NCI-H774 (cell line): ENCODE data around the gene FBXW5.

Experiments used
- DNase-seq: peaks from one replicate; lab custom pipeline; 2025; lab: John Stamatoyannopoulos, UW

Gene FBXW5

DNA sequence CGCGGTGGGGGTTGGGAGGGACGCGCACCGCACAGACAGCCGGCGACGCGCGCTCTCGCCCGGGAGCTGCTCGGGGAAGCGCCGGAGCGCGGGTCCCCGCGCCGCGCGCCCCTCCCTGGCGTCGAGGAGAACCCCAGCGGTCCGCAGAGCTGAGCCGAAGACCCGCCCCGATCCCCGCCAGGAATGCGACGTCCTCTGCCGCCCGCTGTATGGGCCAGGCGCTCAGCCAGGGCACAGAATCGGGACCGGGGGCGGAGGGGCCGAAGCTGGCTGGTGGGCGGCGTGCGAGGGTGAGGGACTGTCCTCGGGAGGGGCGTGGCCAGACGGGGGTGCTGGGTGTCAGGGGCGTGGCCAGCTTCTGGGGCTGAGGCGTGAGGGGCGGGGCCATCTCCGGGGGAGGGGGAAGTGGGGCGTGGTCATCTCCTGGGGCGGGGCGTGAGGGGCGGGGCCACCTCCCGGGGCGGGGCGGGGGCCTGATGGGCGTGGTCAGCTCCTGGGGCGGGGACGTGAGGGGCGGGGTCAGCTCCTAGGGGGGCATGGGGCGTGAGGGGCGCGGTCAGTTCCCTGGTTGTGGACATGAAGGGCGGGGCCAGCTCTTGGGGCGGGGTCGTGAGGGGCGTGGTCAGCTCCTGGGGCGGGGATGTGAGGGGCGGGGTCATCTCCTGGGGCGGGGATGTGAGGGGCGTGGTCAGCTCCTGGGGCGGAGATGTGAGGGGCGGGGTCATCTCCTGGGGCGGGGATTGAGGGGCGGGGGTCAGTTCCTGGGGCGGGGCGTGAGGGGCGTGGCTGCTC is 33.7 kb upstream of the FBXW5 start:
- peak; percentile 56 for DNase-seq

- no peak for DNase-seq
Measured at GRCh38 chr9:136977649-136978072, 33.1 kb upstream of the FBXW5 start.

DNA sequence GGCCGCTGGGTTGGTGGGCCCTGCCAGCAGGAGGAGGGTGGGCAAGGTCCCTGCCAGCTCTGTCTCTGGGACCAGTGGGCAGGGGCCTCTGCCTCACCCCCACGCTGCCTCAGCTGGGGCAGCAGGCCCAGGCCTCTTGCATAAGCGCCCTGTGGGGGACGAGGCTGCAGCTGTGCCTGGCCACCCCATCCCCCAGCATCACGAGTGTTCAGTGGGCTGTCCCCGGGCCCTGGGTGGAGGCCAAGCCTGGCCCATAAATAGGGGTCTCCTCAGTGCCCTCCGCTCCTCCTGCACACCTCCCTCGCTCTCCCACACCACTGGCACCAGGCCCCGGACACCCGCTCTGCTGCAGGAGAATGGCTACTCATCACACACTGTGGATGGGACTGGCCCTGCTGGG is 32.7 kb upstream of the FBXW5 start, which contains the start of gene PTGDS:
Gene PTGDS (plus strand): TSS at position 282 of the 400 bp plus-strand sequence. CDS start 75 bp downstream, at position 357.
- DNase-seq: no peak

GRCh38 chr9:136975644-136976043 is 31.1 kb upstream of the FBXW5 start:
- no peak for DNase-seq

DNA sequence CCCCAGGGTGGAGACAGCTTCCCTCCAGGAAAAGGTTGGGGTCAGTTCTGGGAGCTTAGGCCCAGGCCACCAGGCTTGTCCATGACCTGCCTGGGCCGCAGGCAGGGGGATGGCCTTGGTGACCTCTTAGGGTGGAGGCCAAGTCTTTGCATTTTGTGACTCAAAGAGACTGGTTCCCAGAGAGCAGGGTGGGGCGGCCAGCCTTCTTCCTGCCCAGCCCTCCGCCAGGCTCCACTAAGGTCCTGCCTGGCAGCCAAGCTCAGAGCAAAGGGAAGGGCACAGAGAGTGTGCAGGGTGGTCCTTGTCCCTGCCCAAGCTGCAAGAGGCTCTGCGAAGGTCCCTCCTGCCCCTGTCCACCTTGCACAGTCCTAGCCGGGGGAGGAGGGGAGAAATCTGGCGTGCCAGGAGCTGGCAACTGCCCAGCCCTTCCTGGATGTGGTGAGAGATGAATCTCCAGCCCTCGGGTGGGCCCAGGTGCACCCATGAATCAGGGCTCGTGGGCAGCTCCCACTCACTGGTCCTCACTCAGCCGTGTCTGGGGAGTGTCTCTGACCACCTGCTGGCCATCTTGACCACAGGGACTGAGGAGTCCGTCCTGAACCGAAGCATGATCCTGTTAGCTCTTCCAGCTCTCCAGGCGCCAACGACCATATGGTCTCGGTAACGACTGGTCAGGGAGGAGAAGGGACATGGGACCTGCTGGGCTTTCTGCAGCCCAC is 30.4 kb upstream of the FBXW5 start:
- DNase-seq: no peak

- DNase-seq: no peak
Measured at GRCh38 chr9:136973618-136974617, 29.4 kb upstream of the FBXW5 start.

DNA sequence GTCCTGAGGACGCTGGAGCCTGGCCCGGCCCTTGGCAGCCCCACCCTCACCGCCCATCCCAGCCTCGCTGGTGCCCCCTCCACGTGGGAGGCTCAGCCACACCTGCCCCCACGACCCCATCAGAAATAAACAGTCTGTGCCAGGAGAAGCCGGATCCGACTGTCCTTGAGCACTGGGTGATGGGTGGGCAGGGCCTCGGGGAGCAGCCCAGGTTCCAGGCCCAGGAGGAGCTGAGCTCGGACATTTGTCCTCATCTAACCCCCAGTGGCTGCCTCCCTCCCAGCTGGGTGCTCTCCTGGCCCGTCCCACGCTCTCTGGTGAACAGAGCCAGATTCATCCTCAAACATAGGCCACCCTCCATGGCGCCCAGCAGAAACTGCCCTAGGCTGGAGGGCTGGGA is 28.2 kb upstream of the FBXW5 start:
- no peak for DNase-seq

- no peak for DNase-seq
Measured at GRCh38 chr9:136972335-136972734, 27.8 kb upstream of the FBXW5 start.

DNA sequence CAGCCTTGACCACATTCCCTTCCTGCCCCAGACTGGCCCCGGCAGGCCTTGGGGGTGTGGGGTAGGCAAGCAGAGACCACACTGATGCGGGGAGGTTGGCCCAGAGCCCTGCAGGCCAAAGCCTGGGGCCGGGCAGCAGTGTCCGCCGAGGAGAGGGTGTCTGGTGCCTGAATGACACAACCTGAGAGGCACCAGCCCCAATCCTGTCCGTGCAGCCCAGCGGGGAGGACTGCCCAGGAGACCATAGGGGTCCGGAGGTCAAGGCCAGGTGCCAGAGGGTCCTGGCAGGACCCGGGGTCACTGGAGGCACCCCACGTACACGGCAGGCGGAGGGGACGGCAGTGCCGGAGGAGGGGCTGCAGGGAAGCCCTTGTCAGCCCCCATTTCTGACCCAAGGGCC is 27.2 kb upstream of the FBXW5 start:
- no peak for DNase-seq

DNA sequence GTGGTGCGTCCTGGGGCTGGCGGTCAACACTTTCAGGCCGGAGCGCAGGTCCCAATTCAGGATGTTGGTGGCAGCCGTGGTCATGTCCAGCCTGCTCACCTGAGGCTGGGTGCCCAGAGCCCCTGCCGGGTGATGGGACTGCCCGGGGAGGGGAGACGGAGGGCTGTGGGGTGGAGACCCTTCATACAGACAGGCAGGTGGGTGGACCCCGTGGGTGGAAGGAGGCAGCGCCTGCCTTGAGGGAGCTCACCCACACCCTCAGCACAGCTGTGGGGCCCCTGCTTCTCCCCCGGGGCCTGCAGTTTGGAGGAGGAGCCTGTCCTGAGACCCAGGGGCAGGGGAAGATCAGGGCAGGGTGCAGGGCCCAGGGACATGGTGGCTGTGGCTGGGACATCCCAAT is 25.8 kb upstream of the FBXW5 start:
- DNase-seq: no peak

GRCh38 chr9:136969774-136970173 is 25.2 kb upstream of the FBXW5 start:
- no peak for DNase-seq

GRCh38 chr9:136969150-136969549 is 24.6 kb upstream of the FBXW5 start:
- no peak for DNase-seq

- DNase-seq: no peak
Measured at GRCh38 chr9:136968333-136969127, 24.0 kb upstream of the FBXW5 start.

DNA sequence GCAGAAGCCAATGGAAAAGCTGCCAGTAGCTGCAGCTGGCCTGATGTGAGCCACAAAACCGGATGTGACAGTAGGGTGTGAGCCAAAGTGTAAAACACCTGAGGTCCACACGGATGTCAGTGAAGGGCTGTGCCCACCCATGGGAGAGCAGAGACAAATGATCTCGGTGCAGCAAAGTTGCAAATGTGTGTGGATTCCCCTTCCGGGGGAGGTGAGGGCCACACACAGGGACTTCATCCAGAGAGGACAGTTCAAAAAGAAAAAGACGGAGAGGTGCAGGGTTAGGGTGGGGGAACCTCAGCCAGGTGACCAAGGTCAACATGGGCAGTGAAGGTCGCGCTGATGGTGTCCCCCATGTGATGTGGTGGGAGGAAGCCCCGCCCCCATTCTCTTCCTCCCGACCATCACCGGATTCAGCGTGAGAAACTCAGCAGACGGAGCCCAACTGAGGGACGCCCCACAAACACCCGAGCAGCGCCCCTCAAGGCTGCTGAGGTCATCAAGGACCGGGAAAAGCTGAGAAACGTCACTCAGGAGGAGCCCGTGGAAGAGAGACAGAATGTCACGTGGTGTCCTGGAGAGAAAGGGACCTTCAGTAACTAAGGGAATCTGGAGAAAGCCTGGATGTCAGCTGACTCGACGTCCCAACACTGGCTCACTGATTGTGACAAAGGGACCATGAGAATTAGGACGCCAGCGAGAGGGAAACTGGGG is 21.4 kb upstream of the FBXW5 start:
- DNase-seq: no peak

GRCh38 chr9:136964833-136965422 is 20.4 kb upstream of the FBXW5 start:
- no peak for DNase-seq

- DNase-seq: peak; percentile 41
Measured at GRCh38 chr9:136964171-136964689, 19.7 kb upstream of the FBXW5 start.

GRCh38 chr9:136963751-136964150 is 19.2 kb upstream of the FBXW5 start:
- DNase-seq: no peak

DNA sequence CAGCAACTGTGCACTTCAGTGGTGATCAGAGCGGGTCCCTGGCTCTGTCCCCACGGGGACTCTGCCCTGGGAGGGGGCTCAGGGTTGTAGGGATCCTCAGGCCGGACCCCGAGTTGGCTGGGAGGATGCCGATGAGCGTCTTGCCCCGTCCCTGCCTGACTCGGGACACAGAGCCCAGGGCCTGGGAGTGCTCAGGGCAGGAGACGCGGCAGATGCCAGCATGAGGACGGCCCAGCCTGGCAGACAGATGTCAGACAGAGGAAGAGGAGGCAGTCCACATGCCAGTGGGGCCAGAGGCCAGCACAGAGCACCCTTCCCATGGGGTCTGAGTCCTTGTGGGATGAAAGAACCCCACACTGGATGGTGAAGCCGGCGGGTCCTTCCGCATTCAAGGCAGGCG is 18.8 kb upstream of the FBXW5 start:
- DNase-seq: no peak

DNA sequence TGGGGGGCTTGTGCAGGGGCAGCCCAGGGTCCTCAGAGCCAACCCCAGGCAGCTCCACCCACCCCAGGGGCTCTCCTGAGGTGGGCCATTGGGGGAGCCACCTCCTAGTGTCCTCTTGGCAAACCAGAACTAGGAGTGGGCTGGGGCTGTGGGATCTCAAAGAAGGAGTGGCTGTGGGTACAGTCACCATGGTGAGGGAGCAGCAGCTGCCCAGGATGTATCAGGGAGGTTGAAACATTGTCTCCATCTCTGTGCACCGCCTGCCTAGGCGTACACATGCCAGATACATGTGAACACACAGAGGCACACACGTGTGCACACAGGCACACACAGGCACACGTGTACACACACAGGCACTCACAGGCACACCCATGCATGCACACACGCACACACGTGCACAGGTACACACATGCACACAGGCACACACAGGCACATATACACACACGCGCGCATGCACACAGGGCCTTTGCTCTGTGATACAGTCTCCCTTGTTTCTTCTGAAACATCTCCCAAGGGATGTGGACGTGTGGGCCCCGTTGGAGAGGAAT is 18.2 kb upstream of the FBXW5 start:
- DNase-seq: no peak

- DNase-seq: no peak
Measured at GRCh38 chr9:136962163-136962562, 17.6 kb upstream of the FBXW5 start.
